ENCODE data around the gene SAMD3.
A peak's percentile ranks its signal among the peaks of the same experiment; 100 is the strongest.
"Not testable (repeated sequence)": the region's sequence is repeated elsewhere in the genome, so short reads cannot be mapped to it uniquely, and the experiment has no call there.

SAMD3 gene, protein sequence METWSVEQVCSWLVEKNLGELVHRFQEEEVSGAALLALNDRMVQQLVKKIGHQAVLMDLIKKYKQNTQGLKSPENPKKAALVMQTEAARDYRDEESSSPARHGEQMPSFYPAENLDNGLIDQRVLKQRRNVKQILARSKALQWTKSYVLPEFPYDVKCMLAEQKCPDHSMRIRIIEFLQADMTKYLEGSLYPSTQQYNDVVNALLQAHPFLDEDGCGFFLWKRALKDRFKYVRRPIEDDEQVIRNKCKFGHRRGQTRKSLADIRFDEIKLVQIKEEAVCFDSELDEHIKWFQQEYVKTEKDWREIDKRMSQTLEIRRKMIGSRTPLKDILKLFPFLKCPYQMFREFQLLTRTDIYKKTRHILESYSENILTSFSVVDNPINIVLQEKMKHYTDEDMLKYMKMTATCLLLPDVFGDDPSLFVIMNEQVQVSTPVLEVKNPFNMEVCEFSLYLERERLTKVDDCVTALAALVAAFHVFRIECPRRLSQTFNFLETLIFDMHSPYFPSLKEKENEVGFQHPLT

DNA sequence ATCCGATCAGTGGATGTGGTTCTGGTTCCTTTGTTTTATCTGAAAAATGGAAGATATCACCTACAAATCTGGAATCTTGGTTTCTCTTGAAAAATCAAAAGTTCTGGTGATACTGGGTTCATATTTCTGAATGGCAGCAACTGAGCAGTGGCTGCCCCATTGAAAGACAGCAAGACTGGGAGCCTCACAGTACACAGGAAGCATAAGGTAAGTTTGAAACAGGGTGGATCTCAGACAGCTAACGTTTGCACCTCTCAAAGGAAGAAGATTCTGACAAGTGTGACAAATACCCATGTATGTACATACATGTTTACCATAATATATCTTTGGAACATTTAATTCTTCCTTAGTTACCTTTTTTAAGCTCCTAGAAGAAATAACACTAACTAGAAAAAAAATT, at the start of gene SAMD3:
TSS of gene SAMD3 (minus strand) at position 177 of the 400 bp plus-strand sequence. CDS start 7,678 bp downstream, outside the sequence.
- DNase-seq (ENCODE audit: low read depth in 2 of 2): no peak

DNA sequence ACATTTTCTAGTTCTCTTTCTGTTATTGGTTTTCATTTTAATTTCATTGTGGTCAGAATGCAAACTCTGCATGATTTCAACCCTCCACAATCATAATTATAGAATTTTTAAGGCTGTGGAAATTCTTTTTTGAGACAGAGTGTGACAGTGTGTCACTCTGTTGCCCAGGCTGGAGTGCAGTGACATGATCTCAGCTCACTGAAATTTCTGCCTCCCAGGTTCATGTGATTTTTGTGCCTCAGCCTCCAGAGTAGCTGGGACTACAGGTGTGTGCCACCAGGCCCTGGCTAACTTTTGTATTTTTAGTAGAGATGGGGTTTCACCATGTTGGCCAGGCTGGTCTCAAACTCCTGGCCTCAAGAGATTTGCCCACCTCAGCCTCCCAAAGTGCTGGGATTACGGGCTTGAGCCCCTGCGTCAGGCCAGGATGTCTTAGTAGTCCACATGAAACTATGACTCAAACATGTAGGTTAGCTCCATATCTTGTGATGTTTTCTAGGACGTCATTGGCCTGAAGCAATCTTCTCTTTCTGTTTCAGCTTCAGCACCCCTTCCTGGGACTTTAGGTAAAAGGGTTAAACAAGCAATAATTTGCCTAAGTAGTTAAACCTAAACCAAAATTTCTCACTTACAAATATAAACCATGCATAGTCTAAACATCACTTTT, 47.4 kb upstream of the SAMD3 start:
- no peak for DNase-seq (ENCODE audit: low read depth in 2 of 2)

GRCh38 chr6:130265553-130265952, 42.8 kb upstream of the SAMD3 start:
- not testable (repeated sequence) for DNase-seq (ENCODE audit: low read depth in 2 of 2)

GRCh38 chr6:130262008-130262407, 39.3 kb upstream of the SAMD3 start:
- no peak for DNase-seq (ENCODE audit: low read depth in 2 of 2)

- not testable (repeated sequence) for DNase-seq (ENCODE audit: low read depth in 2 of 2)
These were observed 38.8 kb upstream of the SAMD3 start for GRCh38 chr6:130261558-130261957.

GRCh38 chr6:130260614-130261241, 38.0 kb upstream of the SAMD3 start:
- not testable (repeated sequence) for DNase-seq (ENCODE audit: low read depth in 2 of 2)

DNA sequence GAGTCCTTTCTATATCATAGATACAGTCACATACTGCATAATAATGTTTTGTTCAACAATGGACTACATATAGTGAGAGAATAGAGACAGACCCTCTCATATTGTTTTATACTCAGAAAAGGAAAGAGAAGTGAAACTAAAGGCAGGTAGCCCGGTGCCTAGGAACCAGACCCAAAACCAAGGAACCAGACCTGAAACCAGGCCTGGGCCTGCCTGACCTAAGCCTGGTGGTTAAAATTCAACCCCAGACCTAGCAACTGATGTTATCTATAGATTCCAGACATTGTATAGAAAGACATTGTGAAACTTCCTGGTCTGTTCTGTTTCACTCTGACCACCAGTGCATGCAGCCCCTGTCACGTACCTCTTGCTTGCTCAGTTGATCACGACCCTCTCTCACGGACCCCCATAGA, 37.3 kb upstream of the SAMD3 start:
- not testable (repeated sequence) for DNase-seq (ENCODE audit: low read depth in 2 of 2)

DNA sequence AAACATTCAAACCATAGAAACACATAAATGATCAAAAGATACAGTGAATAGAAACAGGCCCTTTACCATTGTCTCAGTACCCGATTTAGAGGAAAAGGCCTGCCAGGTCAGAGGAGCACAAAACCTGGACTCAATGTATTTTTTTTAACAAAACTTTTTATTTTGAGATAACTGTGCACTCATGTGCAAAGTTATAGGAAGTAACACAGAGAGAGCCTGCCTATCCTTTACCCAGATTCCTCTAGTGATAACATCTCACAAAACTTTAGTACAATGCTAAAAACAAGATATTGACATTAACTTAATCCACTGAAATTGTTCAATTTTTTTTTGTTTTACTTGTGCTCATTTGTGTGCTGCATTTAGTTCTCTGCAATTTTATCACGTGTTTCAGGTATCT, 36.8 kb upstream of the SAMD3 start:
- no peak for DNase-seq (ENCODE audit: low read depth in 2 of 2)

- no peak for DNase-seq (ENCODE audit: low read depth in 2 of 2)
These were observed 36.4 kb upstream of the SAMD3 start for GRCh38 chr6:130259140-130259539.

- DNase-seq (ENCODE audit: low read depth in 2 of 2): no peak
These were observed 29.9 kb upstream of the SAMD3 start for GRCh38 chr6:130252527-130253237.

DNA sequence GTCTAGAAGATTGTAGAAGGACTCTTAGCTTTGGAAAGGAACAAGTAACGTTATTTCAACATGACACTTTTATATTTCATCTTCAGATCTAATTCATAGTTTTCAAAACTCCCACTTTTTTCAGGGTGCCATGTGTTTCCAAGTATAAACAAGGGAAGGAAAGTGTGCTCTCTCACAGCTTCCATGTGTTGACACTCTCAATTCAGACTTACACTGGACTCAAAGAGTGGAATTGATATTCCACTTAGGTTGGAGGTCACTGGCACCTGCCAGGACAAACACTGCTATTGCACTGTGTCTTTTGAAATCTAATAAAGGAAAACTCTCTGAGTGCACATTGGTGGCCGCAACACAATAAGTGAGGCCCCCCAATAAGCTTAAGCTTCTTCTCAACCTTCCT, 22.5 kb upstream of the SAMD3 start:
- no peak for DNase-seq (ENCODE audit: low read depth in 2 of 2)

DNA sequence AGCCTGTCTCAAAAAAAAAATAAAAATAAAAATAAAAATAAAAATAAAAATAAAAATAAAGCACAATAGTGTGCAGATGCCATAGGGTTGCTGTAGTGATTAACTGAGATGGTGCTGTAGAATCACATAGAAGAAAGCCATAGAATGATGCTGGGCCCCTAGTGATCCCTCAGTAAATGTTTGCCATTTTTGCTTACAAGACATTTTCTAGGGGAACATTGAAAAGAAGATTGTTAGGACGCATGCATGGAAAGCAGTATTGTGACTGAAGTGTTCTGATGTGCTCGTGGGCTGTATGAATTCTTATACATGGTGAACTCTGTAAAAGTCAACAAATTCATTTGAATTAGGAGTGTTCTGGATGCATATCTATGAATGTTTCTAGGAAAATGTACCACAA, 22.0 kb upstream of the SAMD3 start:
- DNase-seq (ENCODE audit: low read depth in 2 of 2): no peak

- no peak for DNase-seq (ENCODE audit: low read depth in 2 of 2)
These were observed 17.5 kb upstream of the SAMD3 start for GRCh38 chr6:130240232-130240631.

DNA sequence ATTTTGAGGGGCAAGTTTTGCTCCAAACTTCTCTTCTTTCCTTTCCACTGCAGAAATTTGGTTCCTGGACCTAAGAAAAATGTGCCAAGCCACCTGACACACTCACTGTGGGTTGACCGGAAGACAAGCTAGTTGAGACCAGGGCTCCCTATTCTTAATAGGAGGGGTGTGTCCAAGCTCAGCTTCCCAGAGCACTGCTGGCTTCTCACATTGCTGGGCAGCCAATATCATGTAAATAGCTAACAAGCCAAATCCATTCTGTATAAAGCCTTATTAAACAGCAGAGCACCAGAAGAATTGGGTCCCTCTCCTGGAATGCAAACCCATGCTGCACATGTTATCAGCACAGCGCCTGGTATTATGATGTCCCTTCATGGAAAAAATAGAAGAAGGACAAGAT, 17.0 kb upstream of the SAMD3 start:
- DNase-seq (ENCODE audit: low read depth in 2 of 2): no peak

DNA sequence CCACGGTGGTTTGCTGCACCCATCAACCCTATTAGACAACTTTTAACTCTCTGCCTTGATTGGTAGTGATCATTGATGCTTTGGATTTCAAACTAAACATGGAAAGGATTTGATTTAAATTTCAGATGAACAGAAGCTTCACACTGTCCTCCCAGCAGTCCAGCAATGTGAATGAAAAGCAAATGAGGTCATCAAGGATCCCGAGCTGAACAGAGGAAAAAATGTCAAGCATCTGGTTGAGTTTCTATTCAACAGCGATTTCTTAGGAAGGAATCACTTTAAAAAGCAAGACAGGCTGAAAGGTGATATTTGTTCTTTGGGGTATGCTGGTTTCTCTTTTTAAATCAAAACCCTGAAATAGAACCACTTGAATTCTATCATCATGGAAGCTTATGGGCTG, 10.6 kb upstream of the SAMD3 start:
- DNase-seq (ENCODE audit: low read depth in 2 of 2): no peak

GRCh38 chr6:130230531-130230930, 7.8 kb upstream of the SAMD3 start:
- not testable (repeated sequence) for DNase-seq (ENCODE audit: low read depth in 2 of 2)

DNA sequence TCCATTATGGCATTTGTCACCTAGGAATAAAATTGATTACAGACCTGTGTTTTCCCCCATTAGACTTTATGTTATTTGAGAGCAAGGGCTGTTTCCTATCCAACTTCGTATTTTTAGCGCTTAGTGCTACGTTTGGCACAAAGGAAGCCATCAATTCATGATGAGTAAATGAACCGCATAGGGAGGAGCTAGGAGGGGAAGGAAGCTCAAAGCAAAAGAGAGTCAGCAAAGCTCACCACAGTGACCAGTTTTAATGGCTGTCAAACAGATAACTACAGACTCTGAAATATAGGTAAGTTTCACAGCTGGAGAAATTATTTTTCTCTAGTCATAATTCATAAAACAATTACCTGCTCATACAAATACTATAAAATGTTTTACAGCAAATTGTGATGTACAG, 6.9 kb upstream of the SAMD3 start:
- no peak for DNase-seq (ENCODE audit: low read depth in 2 of 2)

GRCh38 chr6:130223508-130223907, 757 bp upstream of the SAMD3 start:
- peak; percentile 45 to 58 for DNase-seq (ENCODE audit: low read depth in 2 of 2)

GRCh38 chr6:130218134-130218533, 4.6 kb downstream of the SAMD3 start:
- DNase-seq (ENCODE audit: low read depth in 2 of 2): no peak

GRCh38 chr6:130216620-130217019, 6.1 kb downstream of the SAMD3 start:
- DNase-seq (ENCODE audit: low read depth in 2 of 2): no peak

- DNase-seq (ENCODE audit: low read depth in 2 of 2): no peak
These were observed 7.2 kb downstream of the SAMD3 start for GRCh38 chr6:130215526-130215925.
